IPS-NIHi11 (cell line): ENCODE measurements around the gene NARS2.
"Not testable (repeated sequence)": the region's sequence is repeated elsewhere in the genome, so short reads cannot be mapped to it uniquely, and the experiment has no call there.

ENCODE experiments used
- DNase-seq: peaks from one replicate; pipeline ENCODE4 v3.0.0; 2012; ENCODE audit warnings: mixed read lengths, low spot score

NARS2 gene

DNA sequence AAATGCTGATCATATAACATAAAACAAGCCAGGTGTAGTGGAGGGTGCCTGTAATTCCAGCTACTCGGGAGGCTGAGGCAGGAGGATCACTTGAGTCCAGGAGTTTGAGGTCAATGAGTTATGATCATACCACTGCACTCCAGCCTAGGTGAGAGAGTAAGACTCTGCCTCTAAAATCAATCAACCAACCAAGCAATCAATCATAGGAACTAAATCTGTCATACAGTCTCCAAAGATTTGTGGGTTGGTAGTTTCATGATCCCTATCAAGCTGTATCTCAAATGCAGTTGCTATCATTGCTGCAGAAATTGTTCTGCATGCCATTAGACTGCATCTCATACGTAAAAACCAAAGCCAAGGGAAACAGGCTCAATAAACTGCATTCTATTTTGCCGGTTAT lies 33.1 kb downstream of the NARS2 start:
- no peak for DNase-seq

DNA sequence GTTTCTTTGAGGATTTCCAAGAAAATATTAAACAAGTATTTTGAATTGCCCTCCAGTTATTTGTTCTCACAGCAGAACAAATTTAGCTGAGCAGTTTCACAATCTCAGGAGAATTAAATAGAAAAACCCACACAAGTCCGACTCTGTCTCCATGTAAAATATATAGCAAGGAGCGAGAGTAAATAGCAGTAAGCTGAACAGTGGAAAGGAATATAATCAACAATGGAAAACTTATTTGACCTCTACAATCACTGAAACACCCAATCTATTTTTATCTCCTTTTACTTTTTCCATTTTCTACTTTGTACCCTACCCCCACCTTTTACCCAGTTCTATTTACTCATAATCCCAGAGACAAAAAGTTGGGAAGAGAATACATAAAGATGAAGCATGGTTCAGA lies 34.4 kb downstream of the NARS2 start:
- DNase-seq = no peak

DNA sequence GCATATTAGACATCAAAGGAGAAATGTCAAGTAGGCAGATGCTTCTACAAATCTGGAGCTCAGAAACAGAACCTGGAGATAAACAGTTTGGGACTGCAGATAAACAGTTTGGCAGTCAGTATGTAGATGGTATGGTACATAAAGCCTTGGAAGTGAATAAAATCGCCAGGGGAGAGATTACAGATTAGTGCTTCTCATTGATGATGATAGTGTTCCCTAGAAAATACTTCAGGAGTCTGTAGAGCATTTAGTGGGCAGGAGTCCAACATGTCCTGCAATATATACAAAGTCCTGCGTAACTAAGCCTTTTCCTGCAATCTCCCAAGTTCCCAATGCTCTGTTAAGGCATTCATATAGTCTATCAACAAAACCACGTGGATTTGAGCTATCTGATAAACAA lies 35.2 kb downstream of the NARS2 start:
- no peak for DNase-seq

DNA sequence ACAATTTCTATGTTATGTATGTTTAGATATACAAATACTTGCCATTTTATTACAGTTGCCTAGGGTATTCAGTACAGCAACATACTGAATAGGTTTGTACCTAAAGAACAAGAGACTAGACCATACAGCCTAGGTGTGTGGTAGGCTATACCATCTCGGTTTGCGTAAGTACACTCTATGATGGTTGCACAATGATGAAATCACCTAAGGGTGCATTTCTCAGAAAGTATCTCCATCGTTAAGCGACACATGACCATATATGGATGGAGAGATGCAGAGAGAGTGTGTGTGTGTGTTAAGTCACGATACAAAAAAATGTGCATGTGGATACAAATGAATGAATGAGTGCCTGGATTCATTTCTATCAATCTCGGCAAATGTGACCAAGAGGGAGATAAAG lies 37.7 kb downstream of the NARS2 start:
- no peak for DNase-seq

DNA sequence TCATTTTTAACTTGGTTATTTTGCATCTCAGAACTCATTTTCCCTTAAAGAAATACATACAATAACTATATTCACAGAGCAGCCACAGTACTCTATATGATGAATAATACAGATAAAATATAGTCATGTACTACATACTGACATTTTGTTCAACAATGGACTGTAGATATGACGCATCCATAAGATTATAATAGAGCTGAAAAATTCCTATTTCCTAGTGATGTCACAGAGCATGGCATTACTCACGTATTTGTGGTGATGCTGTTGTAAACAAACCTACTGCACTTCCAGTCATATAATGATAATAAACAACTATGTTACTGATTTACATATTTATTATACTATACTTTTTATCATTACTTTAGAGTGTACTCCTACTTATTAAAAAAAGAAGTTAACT lies 38.7 kb downstream of the NARS2 start:
- DNase-seq = no peak

DNA sequence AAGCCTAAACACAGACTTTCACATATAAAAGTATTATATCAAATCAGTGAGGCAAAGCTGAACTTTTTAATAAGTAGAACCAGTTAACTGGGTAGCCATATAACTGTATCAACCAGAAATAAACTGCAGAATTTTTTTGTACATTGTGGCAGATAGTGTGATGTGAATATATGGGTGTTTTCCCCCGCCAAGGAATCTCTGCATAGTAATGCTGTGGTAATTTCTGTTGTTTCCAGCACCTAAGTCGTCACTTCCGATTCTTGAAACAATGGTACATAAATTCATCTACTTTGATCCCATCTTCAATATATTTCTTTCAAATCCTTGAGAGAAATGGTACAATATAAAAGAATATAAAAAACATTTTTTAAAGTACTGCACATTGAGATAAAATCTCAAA lies 39.6 kb downstream of the NARS2 start:
- DNase-seq = no peak

DNA sequence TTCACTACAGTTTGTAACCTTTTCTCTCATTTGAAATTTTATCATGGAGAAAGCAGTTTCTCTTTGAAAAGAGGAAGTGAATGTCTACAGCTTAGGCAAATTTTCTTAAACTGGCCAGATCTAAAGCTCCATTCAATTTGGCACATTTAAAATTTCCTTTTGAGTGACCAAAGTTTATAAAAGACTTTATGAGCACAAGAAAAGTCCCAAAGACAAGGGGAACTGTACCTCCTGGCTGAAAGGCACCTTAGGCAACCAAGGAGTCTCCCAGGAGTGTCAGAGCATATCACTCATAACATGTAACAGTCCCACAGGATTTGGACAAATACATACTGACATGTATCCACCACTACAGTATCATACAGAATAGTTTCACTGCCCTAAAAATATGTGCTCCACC lies 41.3 kb downstream of the NARS2 start:
- DNase-seq = no peak

DNA sequence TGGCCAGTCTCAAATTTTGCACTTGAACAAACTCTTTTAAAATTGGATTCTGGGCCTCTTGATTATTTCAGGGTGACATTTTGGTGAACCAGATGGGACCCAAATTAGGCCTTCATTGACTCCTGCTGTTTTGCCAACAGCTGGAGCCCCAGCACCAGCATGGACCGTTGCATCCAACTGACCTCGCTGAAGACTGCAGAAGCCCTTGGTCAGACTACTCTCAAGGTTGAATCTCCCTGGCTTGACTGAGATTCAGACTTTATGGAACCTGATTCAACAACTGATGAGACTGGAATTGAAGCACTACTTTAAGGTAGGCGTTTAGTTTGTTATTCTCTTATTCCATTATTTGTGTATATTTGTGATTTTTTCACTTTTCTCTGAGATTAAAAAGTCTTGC lies 41.7 kb downstream of the NARS2 start:
- no peak for DNase-seq

DNA sequence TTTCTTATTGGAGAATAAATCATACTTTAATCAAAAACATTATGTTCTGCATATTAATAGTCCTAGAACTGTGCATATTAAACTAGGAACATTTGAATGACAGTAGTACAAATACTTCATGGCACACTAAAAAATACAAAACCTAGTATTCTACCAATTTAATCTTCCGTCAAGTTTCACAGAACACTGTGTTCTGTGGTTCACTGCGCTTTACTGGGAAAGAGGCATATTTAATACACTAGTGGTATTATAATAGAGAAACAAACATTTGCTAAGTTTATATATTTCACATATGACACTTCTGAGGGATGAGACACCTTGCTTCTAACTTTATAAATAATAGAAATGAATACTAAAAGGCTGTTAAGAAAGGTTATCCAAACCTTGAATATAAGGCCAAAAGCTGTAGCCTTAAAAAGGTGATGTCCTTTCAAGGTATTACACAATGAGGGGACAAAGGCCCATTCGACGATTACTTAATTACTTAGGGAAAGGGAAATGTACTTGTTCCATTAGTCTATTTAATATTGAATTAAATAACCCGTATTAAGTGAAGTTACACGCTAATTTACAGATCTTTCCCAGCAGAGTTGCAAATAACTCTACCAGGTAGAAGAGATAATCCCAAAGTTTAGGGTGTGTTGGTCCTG lies 48.0 kb downstream of the NARS2 start:
- no peak for DNase-seq

DNA sequence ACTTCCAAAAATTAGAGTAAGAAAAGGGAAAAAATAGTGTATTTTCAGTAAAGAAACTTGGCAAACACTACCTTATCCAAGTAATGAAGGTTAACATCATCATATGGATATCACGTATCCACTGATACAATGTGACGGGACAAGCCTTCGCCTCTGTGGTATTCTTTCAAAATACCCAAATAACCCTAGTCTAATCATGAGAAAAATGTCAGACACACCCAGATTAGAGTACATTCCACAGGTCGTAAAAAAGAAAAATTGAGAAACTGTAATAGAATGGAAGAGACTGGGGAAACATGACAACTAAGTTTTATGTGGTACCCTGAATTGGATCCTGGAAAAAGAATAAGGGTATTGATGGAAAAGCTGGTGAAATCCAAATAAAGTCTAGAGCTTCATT lies 48.9 kb downstream of the NARS2 start:
- no peak for DNase-seq

DNA sequence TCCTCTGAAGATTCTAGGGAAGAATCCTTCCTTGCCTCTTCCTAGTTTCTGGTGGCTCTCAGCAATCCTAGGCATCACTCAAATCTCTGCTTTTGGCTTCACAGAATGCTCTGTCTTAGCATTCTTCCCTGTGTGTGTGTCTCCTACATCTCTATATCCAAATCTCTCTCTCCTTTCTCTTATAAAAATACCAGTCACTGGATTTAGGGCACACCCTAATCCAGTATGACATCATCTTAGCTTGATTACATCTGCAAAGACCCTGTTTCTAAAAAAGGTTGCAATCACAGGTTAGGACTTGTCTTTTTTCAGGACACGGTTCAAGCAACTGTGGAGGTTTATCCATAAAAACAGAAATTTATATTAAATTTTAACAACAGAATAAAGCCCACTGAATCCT lies 54.4 kb downstream of the NARS2 start:
- no peak for DNase-seq

DNA sequence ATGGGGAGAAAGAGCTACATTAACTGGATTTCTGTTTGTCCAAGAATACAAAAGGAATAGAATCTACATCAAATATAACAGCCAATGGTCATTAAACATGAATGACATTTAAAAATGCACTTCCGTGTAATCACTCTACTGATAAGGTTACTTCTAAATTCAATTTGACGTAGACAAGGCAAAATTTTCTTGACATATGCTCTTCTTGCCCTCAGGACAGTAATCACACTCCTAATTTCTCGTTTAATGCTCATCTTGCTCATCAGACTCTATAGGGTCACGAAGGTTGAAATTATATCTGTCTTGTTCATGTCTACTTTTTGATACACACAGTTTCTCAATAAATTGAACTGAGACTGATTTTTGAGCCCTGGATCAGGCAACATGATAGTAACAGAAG lies 58.4 kb downstream of the NARS2 start:
- DNase-seq = no peak

DNA sequence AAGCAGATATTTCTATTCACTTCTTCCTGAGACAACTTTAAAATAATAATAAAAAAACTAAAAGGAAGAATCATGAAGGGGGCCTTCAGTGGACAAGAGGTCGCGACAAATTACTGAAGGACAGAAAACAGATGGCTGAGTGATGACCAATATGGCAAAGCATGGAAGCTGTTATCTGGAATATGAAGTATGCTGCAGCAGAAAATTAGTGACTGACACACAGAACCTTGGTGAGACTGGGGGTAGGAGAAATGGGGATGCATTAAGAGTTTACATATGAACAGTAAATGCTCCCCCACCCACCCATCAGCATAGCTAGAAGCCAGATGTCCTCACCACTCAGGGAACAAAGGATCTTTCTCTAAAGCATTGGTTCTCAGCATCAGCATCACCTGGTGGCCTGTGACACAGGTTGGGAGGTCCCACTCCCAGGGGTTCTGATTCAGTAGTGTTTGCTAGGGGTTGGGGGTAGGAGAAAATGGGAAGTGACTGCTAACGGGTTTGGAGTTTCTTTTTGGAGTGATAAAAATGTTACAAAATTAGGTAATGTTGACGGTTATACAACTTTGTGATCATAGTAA lies 59.7 kb downstream of the NARS2 start:
- DNase-seq = no peak

DNA sequence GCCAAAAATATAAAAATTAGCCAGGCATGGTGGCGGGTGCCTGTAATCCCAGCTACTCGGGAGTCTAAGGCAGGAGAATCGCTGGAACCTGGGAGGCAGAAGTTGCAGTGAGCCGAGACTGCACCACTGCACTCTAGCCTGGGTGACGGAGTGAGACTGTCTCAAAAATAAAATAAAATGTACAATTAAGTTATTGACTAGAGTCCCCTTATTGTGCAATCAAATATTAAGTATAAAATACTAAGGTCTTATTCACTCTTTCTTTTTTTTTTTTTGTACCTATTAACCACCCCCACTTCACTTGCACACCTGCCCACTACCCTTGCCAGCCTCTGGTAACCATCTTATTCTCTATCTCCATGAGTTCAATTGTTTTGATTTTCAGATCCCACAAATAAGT lies 61.6 kb downstream of the NARS2 start:
- not testable (repeated sequence) for DNase-seq

DNA sequence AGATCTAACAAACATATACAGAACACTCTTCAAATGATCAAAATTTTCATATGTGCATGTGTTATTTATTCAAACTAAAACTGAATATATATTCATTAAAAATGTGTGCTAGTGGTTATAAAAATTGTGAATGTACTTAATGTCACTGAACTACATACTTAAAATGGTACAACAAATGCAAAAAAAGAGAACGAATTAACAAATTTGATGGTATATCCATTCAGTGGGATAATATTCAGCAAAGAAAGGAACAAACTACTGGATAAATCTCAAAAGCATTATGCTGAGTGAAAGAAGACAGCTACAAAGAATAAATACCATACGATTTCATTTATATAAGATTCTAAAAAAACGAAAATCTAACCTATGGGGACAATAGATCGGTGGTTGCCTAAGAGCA lies 64.1 kb downstream of the NARS2 start:
- DNase-seq = no peak

DNA sequence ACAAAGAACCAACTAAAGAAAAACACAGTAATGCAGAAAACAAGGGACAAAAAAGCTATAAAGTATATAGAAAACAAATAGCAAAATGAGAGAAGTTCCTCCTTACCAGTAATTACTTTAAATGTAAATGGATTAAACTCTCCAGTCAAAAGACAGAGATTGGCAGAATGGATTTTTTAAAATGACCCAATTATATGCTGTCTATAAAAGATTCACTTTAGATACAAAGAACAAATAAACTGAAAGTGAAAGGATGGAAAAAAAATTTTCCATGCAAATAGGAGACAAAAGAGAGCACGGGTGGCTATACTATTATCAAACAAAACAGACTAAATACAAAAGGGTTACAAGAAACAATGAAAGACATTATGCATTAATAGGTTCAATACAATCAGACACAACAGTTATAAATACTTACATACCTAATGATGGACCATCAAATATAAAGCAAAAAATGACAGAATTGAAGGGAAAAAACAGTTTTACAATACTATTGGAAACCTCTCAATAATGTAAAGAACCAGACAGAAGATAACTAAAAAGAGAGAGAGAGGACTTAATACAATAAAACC lies 64.6 kb downstream of the NARS2 start:
- DNase-seq = no peak

DNA sequence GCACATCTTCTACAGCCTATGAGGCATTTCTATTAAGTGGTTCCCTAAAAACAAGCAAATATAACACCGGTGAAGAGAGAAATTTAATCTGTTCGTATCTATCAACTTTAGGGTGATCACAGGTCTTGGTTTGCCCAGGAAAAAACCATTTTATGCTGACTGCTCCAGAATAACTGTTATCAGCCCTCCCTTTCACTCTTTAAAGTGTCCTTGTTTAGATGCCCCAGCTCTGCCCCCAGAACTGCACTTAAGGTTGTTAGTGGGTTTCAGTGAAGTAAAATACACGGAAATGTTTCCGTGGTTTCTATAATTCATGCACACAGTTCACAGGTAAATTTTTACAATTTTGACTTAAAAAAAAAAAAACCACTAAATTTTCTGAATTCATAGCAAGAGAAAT lies 70.0 kb downstream of the NARS2 start:
- DNase-seq = no peak

DNA sequence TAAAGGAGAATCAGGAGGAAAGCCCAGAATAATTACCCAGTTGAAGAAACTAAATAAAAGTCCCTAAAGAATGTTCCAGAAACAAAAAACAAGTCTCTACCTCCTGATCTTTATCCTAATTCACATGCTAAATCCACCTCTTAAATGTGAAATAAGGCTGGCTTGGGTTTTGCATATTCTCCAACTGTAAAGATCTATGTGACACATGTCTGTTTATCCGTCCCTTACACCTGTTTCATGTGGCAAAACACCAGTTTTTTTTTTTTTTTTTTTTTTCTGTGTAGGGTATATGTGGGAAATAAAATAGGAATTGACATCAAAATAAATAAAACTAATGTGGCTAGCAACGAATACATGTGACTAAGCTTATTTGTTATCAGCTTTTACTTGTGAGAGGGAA lies 70.5 kb downstream of the NARS2 start:
- no peak for DNase-seq

DNA sequence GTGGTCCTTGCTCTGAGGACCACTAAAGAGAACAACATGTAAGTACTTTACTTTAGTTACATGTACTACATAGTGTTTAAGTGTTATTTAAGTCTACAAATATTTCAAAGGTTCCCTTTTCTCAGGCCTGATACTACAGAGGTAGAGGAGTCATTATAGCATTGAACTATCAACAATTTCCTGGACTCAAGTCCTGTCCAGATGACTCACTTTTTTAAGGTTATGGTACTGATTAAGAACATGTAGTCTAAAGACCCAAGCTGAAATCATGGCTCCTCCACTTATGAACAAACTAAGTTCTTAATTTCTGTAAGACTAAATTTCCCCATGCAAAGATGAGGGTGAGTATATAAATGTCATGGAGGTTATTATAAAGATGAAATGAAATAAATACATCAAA lies 74.7 kb downstream of the NARS2 start:
- DNase-seq = no peak

DNA sequence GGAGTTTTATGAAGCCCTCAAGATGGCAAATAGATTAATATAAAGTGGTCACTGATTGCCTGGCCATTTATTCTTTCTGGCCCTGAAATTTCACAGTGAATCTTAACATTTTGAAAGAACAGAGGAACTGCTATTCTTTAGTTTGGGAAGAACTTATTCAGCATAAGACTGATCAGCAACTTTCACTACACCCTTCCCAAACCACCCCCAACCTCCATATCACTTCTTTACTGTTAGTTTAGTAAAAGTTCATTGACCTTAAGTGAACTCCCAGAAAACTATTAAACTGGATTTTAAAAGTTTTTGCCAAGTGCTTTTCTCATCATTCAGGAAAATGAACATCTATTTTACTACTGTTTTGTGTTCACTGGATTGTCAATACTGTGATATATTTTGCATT lies 77.4 kb downstream of the NARS2 start:
- no peak for DNase-seq

DNA sequence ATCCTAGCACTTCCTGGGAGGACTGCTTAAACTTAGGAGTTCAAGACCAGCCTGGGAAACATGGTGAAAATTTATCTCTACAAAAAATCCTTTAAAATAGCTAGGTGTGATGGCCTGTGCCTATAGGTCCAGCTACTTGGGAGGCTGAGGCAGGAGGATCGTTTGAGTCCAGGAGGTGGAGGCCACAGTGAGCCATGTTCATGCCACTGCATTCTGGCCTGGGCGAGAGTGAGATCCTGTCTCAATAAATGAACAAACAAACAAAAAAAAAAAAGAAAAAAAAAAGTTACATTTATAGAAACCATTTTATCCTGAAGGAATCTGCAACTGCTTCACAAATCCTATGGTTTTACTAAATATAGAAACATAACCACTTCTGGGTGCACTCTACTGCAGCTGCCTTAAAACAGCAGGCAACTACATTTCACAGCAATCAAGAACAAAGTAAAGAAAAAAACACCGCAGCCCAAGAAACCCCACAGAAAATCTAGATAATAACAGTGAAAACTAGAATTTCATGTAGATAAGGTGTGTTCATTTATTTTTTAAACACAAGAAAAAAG lies 81.2 kb downstream of the NARS2 start:
- no peak for DNase-seq

DNA sequence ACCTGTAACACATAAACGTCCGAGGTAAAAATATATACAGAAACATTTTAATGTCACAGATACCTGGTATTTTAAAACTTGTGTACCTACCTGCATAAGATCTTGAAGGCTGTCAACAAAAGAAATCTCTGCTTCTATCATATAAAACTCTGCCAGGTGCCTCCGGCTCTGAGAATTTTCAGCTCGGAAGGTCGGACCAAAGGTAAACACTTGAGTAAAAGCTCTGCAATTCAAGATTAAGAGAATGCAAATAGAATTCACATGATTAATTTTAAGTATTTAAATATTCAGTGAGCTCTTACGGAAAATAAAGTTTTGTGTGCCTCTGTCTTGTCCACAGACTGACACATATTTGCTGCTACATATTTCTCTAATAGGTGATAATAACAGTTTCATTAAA lies 81.7 kb downstream of the NARS2 start:
- no peak for DNase-seq

DNA sequence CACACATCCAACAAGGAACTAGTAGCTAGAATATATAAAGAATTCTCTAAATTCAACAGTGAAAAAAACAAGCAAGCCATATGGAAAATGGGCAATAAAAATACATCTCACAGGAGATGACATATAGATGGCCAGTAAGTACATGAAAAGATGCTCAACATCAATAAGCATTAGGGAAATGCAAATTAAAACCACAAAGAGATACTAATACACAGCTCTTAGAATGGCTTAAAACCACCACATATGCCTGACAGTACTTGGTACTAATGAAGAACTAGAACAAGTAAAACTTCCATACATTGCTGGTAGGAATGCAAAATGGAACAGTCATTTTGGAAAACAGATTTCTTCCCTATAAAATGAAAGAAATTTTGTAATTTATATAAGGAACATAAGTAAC lies 85.5 kb downstream of the NARS2 start:
- DNase-seq = no peak

DNA sequence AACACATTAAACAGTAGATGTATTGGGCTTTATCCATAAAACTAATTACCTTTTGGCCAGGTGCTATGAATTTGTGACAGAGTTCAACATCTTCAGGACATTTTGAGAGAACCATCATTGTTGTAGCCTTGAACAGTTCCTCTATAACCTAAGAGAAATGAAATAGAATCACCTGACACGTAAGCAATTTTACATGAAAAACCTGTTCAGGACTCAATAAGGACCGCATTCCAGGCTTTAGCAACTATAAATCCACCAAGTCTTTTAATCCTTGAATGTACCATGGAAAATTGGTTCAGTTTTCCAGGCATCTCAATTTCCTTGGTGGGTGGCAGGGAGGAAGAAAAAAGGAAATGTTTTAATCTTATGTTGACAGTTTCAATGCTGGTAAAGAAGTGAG lies 96.1 kb downstream of the NARS2 start:
- DNase-seq = no peak
